Stimulated activated CD4-positive, alpha-beta T cell treated with anti-CD3 and anti-CD28 coated beads, Interleukin-2, amount 100 ng/mL, for 24 hours (primary cell): ENCODE results near the gene SRSF10.
"Not testable (repeated sequence)": the region's sequence is repeated elsewhere in the genome, so short reads cannot be mapped to it uniquely, and the experiment has no call there.

ENCODE experiments used
- DNase-seq, 2 donors: peaks; one replicate each; pipeline ENCODE4 v3.0.0-alpha.2; 2020

SRSF10 gene

GRCh38 chr1:23979881-23980727, at the start of gene SRSF10:
Gene SRSF10, minus strand, starts transcription at chr1:23980327. Its CDS starts 72 bp downstream, at chr1:23980255.
- peak; percentile 96 to 97 for DNase-seq

GRCh38 chr1:24027838-24028468, 47.8 kb upstream of the SRSF10 start:
- no peak for DNase-seq

GRCh38 chr1:24022581-24023361, 42.6 kb upstream of the SRSF10 start:
- DNase-seq: no peak

DNA sequence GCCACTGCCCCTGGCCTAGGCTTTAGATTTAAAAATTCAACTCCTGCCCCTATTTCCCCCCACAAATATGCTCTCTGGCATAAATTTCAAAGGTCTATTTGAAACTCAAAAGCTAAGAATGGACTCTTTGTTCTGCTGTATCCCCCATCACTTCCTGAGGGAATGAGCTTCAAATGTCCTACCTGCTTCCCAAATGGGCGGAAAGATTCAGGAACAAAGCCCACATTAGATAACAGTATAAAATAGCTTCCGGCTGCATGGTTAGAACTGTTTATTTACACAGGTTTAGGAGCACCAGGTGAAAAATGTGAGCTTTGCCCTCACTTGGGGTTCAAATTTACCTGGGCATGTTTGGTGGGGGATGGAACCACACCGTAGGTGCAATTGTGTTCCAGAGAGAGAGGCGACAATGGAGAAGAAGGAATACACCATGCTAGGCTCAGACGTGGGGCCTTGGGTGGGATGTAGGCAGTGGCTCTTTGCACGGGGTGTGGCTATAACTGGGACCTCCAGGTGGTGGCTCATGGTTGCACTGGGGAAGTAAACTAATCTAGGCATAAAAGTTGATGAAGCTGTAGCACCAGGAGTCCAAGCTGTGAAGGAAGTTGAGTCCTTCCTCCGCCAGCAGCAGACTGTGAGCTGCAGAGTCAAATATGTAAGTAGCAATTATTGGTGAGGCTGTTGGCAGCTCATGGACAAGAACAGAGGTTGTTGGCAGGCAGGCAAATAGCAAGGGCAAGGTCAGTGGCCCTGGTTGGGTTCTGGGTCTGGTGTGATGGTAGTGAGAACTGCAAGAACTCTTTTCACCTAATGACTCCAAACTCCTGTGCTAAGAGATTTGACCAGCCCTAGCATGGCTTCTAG, 41.5 kb upstream of the SRSF10 start:
- no peak for DNase-seq

- no peak for DNase-seq
These were observed 40.3 kb upstream of the SRSF10 start for GRCh38 chr1:24020470-24020869.

- no peak for DNase-seq
These were observed 39.9 kb upstream of the SRSF10 start for GRCh38 chr1:24020025-24020424.

GRCh38 chr1:24018611-24019580, 38.8 kb upstream of the SRSF10 start:
- no peak for DNase-seq

DNA sequence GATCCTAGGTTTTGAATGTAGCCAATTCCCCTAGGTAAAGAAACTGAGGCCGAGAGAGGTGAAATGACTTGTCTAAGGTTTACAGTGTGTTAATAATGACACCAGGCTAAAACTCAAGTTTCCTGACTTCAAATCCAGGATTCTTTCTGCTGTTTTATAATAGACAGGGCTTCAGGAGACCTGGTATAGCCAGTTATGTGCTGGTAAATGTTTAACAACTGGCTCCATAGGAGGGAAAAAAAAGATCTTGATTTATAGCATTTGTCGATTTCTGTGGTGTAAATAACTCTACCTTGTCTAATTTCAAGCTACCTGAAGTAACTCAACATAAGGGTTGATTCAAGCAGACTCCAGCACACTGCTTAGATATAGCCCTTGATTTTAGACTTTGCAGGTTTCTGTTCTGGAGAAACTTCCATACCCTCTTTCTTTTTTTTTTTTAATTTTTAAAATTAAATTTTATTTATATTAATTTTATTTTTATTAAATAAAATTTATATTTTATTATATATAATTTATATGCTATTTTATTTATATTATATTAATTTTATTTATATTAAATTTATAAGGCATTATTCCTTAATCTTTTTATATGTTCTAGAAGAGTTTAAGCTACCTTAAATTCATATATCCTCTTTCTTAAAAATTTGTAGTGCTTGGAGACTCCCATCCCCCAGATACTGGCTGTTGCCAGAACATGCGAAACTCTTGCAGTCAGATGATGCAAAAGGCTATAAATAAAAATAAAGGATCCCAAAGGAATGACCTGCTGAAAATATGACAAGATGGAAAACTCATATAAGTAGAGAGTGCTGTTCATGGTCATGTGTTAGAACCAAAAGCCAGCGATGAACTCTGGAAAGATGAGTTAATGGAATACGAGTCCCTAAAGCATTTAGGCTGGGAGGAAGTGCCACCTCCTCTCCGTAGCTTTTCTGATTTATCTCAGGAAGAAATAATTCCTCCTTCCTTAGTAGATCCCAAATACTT, 35.4 kb upstream of the SRSF10 start:
- DNase-seq: no peak

GRCh38 chr1:24012878-24013277, 32.8 kb upstream of the SRSF10 start:
- DNase-seq: not testable (repeated sequence)

DNA sequence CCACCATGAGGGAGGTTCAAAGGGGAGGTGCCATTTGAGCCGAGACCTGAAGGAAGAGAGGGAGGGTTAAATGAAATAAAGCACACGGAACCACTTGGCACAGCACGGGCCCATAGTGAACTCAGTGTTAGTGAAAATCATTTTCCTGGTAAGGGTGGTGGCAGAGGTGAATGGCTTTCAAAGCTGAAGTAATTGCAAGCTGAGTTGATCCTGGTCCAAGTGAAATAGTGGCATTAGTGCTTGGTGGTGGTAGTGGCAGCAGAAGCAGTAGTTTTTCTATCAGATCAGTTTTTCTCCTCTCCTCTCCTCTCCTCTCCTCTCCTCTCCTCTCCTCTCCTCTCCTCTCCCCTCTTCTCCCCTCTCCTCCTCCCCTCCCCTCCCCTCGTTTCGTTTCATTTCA, 30.5 kb upstream of the SRSF10 start:
- no peak for DNase-seq

DNA sequence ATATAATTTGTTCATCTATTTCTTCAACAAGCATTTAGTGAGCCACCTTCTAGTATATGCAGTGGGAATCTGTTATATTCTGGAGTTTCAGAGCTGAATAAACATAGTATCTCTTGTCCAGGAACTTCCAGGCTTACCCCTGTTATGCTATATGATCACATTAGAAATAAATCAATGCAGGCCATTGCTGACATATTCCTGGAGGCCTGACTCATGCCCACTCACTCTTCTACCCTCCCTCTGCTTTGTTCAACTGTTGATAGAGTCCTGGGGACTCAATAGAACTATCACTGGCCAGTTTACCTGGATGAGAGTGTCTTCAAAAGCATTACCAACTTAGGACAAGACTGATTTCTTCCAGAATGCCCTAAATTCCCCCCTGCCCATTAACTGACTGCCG, 29.3 kb upstream of the SRSF10 start:
- DNase-seq: no peak

DNA sequence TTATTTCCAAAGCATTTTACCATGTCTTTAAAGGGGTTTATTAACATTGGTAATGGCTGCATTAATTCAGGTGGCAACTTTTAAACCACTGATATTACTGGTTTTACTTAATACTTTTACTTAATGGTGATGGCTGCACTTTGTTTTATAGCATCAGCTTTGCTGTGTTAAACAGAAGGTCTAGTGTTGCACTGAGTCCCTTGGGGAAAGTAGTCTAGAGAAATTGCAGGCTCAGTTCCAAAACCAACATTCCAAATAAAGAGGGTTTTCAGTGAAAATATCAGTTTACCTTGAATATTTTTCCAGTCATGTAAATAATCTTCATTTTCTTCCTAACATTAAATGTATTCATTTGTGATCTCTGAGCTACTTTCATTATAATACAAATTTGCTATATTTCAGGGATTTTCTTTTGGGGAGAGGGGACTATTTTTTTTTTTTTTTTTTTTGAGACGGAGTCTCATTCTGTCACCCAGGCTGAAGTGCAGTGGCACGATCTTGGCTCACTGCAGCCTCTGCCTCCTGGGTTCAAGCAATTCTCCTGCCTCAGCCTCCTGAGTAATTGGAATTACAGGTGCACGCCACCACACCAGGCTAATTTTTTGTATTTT, 28.6 kb upstream of the SRSF10 start:
- not testable (repeated sequence) for DNase-seq

DNA sequence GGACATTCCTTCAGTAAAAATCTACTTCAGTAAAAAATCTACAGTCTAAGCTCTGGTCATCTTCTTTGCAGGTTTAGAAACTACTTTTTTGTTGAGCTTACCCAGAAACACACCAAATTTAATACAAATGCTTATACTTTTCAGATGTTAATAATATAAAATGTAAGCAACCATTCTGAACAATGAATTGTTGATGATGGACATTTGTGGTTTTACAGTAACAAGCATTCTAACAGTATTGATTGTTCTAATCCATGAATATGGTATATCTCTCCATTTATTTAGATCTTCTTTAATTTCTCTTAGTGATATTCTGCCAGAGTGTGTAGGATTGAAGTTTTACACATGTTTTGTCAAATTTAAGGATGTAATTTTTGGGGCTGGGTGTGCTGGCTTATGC, 27.0 kb upstream of the SRSF10 start:
- DNase-seq: no peak

DNA sequence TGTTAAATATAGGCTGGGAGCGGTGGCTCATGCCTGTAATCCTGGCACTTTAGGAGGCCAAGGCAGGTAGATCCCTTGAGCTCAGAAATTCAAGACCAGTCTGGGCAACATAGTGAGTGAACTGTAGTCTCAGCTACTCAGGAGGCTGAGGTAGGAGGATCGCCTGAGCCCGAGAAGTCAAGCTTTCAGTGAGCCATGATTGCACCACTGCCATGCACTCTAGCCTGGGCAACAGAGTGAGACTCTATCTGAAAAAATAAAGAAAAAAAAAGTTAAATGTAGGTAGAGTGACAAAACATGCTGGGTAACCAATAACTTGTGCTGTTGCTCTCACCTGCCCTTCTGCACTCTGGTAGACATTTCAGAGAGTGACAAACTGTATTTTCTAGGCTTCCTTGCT, 25.0 kb upstream of the SRSF10 start:
- DNase-seq: no peak

- DNase-seq: no peak
These were observed 24.0 kb upstream of the SRSF10 start for GRCh38 chr1:24004132-24004531.

DNA sequence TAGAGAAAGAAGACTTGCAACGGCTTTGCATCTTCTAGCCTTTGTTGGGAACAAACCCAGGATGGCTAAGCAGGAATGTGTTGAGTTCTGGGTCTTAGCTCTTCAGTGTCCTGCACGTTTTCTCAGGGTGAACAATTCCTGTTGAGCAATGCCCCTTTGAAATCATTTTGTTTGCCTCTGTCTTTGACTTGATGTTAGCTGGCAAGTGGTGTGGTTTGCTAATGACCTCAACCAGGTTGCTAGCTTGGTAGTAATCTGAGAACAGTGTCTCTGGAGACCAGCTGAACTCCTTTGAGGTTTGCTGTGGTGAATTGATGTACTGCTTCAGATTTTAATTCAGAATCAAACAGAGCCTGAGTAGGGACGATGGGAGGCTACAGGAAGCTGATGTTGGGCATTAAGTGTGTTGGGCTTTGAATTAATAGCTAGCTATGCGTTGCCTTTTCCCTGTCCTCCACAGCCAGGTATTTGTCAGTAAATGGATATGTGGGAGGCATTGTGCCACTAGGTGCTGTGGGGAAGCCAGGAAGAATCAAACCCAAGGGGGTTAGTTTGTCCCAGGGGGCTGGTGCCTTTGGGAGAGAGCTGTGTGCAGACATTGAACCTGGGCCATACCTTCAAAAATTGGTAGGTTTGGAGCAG, 23.3 kb upstream of the SRSF10 start:
- no peak for DNase-seq

DNA sequence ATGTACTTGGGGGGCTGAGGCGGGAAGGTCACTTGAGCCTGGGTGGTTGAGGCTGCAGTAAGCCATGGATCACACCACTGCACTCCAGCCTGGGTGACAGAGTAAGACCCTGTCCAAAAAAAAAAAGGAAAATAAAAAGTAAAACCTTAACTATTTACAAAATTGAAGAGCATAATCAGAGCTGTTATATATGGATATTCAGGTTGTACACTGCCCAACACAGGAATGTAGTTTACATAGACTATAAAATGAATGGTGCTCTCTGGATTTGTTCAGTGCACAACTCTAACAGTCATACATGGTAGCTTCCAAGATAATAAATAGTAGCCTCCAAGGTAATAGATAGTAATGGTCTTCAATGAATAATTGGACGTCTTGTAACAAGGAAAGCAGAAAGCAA, 22.6 kb upstream of the SRSF10 start:
- DNase-seq: no peak

DNA sequence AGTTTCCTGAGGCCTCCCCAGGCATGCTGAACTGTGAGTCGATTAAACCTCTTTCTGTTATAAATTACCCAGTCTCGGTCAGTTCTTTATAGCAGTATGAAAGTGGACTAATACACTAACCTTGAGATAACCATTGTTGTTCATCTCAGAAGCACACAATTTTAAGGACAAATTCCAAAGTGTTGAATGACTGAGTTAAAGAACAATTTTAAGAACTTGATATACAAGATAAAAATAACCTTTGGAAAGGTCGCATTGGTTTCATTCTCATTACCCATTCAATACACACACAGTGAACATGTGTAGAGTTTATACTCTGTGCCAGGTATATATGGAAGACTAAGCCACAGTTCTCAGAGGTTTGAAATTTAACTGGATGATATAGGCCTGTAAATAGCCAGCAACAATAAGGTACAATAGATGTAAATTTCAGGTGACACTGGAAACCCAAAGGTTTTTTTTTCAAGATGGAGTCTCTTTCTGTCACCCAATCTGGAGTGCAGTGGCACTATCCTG, 19.1 kb upstream of the SRSF10 start:
- no peak for DNase-seq

GRCh38 chr1:23997812-23998211, 17.7 kb upstream of the SRSF10 start:
- no peak for DNase-seq
